ENCODE data around the gene ALDH5A1.

Gene ALDH5A1

DNA sequence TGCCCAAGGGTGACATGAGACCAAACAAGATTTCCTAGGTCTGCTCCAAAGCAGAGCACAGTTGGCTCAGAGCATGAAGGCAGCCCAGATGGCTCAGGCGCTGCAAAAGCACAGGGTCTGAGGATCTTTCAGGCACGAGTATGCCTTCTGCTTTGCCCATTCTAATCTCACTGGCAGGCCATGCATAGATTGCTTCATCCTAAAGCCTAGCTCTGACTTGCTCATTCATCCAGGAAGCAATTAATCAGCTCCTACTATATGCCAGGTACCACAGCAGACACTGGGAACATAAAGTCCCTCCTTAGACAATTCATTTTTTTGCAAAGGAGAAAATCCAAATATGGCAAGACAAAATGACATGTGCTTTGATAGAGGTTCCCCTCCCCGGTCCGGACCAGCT, 36.6 kb upstream of the ALDH5A1 start:
- TF ChIP-seq POLR2AphosphoS5 (IDR thresholded peaks at IDR 0.05; ENCODE audit: low read depth, low read length) (no peak), SIN3A (IDR thresholded peaks at IDR 0.05; ENCODE audit: borderline replicate concordance, insufficient read depth, low read length) (no peak), TAF1 (IDR thresholded peaks at IDR 0.05; ENCODE audit: borderline replicate concordance, insufficient read depth, low read length) (no peak), FOXP2 (optimal IDR thresholded peaks at IDR 0.05; ENCODE audit: borderline replicate concordance, extremely low read depth, extremely low read length, insufficient read depth) (no peak)
- TF ChIP-seq, protein P1, sequence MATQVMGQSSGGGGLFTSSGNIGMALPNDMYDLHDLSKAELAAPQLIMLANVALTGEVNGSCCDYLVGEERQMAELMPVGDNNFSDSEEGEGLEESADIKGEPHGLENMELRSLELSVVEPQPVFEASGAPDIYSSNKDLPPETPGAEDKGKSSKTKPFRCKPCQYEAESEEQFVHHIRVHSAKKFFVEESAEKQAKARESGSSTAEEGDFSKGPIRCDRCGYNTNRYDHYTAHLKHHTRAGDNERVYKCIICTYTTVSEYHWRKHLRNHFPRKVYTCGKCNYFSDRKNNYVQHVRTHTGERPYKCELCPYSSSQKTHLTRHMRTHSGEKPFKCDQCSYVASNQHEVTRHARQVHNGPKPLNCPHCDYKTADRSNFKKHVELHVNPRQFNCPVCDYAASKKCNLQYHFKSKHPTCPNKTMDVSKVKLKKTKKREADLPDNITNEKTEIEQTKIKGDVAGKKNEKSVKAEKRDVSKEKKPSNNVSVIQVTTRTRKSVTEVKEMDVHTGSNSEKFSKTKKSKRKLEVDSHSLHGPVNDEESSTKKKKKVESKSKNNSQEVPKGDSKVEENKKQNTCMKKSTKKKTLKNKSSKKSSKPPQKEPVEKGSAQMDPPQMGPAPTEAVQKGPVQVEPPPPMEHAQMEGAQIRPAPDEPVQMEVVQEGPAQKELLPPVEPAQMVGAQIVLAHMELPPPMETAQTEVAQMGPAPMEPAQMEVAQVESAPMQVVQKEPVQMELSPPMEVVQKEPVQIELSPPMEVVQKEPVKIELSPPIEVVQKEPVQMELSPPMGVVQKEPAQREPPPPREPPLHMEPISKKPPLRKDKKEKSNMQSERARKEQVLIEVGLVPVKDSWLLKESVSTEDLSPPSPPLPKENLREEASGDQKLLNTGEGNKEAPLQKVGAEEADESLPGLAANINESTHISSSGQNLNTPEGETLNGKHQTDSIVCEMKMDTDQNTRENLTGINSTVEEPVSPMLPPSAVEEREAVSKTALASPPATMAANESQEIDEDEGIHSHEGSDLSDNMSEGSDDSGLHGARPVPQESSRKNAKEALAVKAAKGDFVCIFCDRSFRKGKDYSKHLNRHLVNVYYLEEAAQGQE (IDR thresholded peaks at IDR 0.05; ENCODE audit: insufficient read depth in 1 of 2, low read depth in 2 of 2, low read length in 2 of 2): no peak

DNA sequence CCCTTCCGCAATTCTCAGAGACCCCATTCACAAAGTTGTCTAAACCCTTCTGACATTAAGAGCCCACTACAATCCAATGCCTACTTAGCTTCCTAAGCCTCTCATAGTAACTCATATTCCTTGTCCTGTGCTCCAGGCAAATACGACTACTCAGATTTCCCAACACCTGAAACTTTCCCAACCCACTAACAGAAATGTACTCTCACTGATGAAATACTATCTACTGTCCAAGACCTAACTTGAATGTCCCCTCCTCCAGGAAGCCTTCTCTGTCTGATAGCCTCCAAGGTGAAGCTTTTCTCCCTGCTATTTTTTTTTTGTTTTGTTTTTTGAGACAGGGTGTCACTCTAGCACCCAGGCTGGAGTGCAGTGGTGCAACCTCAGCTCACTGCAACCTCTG, 35.8 kb upstream of the ALDH5A1 start:
- TF ChIP-seq SIN3A (IDR thresholded peaks at IDR 0.05; ENCODE audit: borderline replicate concordance, insufficient read depth, low read length): no peak
- TF ChIP-seq, protein P1 (IDR thresholded peaks at IDR 0.05; ENCODE audit: insufficient read depth in 1 of 2, low read depth in 2 of 2, low read length in 2 of 2): no peak
- TF ChIP-seq POLR2AphosphoS5 (IDR thresholded peaks at IDR 0.05; ENCODE audit: low read depth, low read length): no peak
- TF ChIP-seq TAF1 (IDR thresholded peaks at IDR 0.05; ENCODE audit: borderline replicate concordance, insufficient read depth, low read length): no peak
- no peak for TF ChIP-seq FOXP2 (optimal IDR thresholded peaks at IDR 0.05; ENCODE audit: borderline replicate concordance, extremely low read depth, extremely low read length, insufficient read depth)

DNA sequence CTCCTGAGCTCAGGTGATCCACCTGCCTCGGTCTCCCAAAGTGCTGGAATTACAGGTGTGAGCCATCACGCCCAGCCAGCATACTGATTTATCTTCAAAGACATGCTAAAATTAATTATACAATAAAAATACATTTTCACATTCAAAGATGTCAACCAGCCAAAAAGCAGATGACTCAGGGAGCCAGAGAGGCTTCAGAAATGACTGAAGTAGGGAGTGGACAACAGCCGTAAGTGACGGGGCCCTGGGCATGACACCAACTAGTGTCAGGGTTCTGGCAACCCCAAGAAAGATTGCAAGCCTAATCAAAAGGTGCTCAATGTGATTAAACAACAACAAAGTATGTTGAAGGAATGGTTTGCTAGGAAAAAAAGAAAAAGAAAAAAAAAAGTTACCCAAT, 33.8 kb upstream of the ALDH5A1 start:
- TF ChIP-seq TAF1 (IDR thresholded peaks at IDR 0.05; ENCODE audit: borderline replicate concordance, insufficient read depth, low read length): no peak
- no peak for TF ChIP-seq POLR2AphosphoS5 (IDR thresholded peaks at IDR 0.05; ENCODE audit: low read depth, low read length)
- TF ChIP-seq FOXP2 (optimal IDR thresholded peaks at IDR 0.05; ENCODE audit: borderline replicate concordance, extremely low read depth, extremely low read length, insufficient read depth): no peak
- TF ChIP-seq SIN3A (IDR thresholded peaks at IDR 0.05; ENCODE audit: borderline replicate concordance, insufficient read depth, low read length): no peak
- TF ChIP-seq, protein P1 (IDR thresholded peaks at IDR 0.05; ENCODE audit: insufficient read depth in 1 of 2, low read depth in 2 of 2, low read length in 2 of 2): no peak

DNA sequence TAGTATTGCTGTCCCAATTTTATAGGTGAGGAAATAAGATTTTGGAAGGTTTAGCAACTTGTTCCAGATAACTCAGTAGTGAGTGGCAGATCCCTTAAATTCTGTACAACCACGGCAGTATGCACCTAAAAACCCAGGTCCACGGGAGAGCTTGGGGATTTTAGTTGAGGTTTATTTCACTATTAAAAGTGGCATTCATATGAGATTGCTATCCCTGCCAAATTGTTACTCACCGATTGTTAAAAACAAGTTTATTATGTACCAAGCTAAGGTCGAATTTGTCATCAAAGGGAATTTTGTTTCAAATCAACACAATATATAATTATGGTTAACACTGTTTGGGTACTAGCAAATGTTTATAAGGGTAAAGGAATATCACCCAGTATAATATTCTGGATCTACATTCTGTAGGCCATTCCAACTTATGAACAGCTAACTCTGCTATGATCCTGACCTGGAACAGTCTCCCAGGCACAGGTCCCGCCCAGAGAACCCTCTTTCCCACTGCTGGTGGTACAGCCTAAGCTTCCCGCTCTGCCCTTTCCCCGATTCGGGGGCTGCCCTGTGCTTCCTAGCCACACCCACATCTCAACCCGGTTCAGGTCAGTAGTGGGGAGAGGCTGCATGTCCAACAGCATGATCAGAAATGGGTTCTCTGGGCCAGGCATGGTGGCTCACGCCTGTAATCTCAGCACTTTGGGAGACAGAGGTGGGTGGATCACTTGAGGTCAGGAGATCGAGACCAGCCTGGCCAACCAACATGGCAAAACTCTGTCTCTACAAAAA, 30.3 kb upstream of the ALDH5A1 start:
- TF ChIP-seq POLR2AphosphoS5 (IDR thresholded peaks at IDR 0.05; ENCODE audit: low read depth, low read length): no peak
- no peak for TF ChIP-seq FOXP2 (optimal IDR thresholded peaks at IDR 0.05; ENCODE audit: borderline replicate concordance, extremely low read depth, extremely low read length, insufficient read depth)
- TF ChIP-seq TAF1 (IDR thresholded peaks at IDR 0.05; ENCODE audit: borderline replicate concordance, insufficient read depth, low read length): no peak
- TF ChIP-seq SIN3A (IDR thresholded peaks at IDR 0.05; ENCODE audit: borderline replicate concordance, insufficient read depth, low read length): no peak
- TF ChIP-seq, protein P1 (IDR thresholded peaks at IDR 0.05; ENCODE audit: insufficient read depth in 1 of 2, low read depth in 2 of 2, low read length in 2 of 2): no peak

All from PFSK-1 (cell line).